K562 (cell line): Measurements from ENCODE around the gene VPS26A. TPM values are rescaled to one million over a fixed set of nuclear protein-coding genes. Genes with fewer than 3 reads are reported as not detected.

Source experiments
- CBX5 ChIP-seq: IDR thresholded peaks from 2 replicates; pipeline ENCODE4 v1.6.1; 2014; ENCODE audit warnings: low read depth, borderline replicate concordance
- CCNT2 ChIP-seq: IDR thresholded peaks from 2 replicates; pipeline ENCODE4 v1.6.1; 2011; ENCODE audit warnings: borderline replicate concordance, low read depth, mild to moderate bottlenecking, moderate library complexity, mixed read lengths, low read length; ENCODE audit not compliant: insufficient read length; ENCODE audit errors: extremely low read depth
- DACH1 ChIP-seq: fragments of 450-650 bp; IDR thresholded peaks from 2 replicates; pipeline ENCODE4 v1.6.1; 2018; ENCODE audit not compliant: partially characterized antibody
- DDX20 ChIP-seq: fragments of 450-650 bp; IDR thresholded peaks from 2 replicates; pipeline ENCODE4 v1.6.1; 2016; ENCODE audit warnings: missing genetic modification characterization, low read depth, mild to moderate bottlenecking, missing compliant biosample characterization, moderate library complexity
- ETV1 ChIP-seq: fragments of 450-650 bp; conservative IDR thresholded peaks from 2 replicates; pipeline ENCODE4 v1.6.1; 2016; ENCODE audit warnings: missing genetic modification characterization, control low read depth, low read depth, missing compliant biosample characterization
- HIVEP1 ChIP-seq: fragments of 250-450 bp; sonication (Bioruptor Pico); IDR thresholded peaks from 2 replicates; pipeline ENCODE4 v1.4.0; 2020; ENCODE audit warnings: mild to moderate bottlenecking
- MCM2 ChIP-seq: fragments of 450-650 bp; IDR thresholded peaks from 2 replicates; pipeline ENCODE4 v1.6.1; 2017; ENCODE audit warnings: low read depth, mild to moderate bottlenecking
- MNT ChIP-seq, 2 experiments: fragments of 450-650 bp; conservative IDR thresholded peaks; 2 replicates each; pipeline ENCODE4 v1.6.1; 2017; ENCODE audit warnings: mild to moderate bottlenecking in 2 of 2, moderate library complexity in 2 of 2
- NRF1 ChIP-seq, 2 experiments: fragments of 450-650 bp; IDR thresholded peaks in 1 of 2; conservative IDR thresholded peaks in 1 of 2; 2 replicates each; pipeline ENCODE4 v1.6.1; 2014; ENCODE audit warnings: mild to moderate bottlenecking in 2 of 2
- PURB ChIP-seq: sonication (generic); formaldehyde crosslinking; IDR thresholded peaks from 2 replicates; pipeline ENCODE4 v1.9.0; 2021; ENCODE audit warnings: low read depth, mild to moderate bottlenecking, missing genetic modification reagents
- RFX7 ChIP-seq: fragments of 250-450 bp; sonication (Bioruptor Pico); IDR thresholded peaks from 2 replicates; pipeline ENCODE4 v1.5.1; 2021; ENCODE audit warnings: mild to moderate bottlenecking
- ZBTB7A ChIP-seq: IDR thresholded peaks from 2 replicates; pipeline ENCODE4 v1.6.1; 2011; ENCODE audit warnings: low read depth, mild to moderate bottlenecking, low read length, moderate library complexity, borderline replicate concordance; ENCODE audit not compliant: control insufficient read depth
- ZNF644 ChIP-seq: fragments of 200-800 bp; sonication (Bioruptor generic); IDR thresholded peaks from 2 replicates; pipeline ENCODE4 v1.6.1; 2016; ENCODE audit warnings: low read depth, missing genetic modification characterization, missing compliant biosample characterization
- polyA plus RNA-seq, 8 experiments: library from polyadenylated mRNA; depleted of rRNA in 4 of 8; stranded (reverse) in 5 of 8; unstranded in 3 of 8; fragments of >200 nt; fragmentation: Nextera tagmentation in 2 of 8; fragmentation: Illumina TruSeq in 1 of 8; extraction: Ambion mirVana in 2 of 8; extraction: Trizol in 1 of 8; gene quantifications; 2 replicates each; pipeline versions ENCODE4 v1.2.1 to v1.2.3, GENCODE V29; 2011 to 2014; ENCODE audit warnings: inconsistent platforms in 1 of 8, missing spikeins in 1 of 8
- total RNA-seq, 7 experiments: library from RNA; depleted of rRNA in 6 of 7; stranded (reverse); fragments of >200 nt in 6 of 7; fragmentation: Illumina TruSeq in 2 of 7; extraction: Trizol in 2 of 7; gene quantifications; 2 replicates each; pipeline versions ENCODE4 v1.2.1 to v1.2.3, GENCODE V29; 2011 to 2021; ENCODE audit warnings: low replicate concordance in 1 of 7
- TF ChIP-seq, protein P1 (sequence below): sonication (generic); formaldehyde crosslinking; IDR thresholded peaks from 2 replicates; pipeline ENCODE4 v1.8.0; 2022; ENCODE audit warnings: mild to moderate bottlenecking, missing genetic modification reagents
- TF ChIP-seq, protein P2 (sequence below): sonication (generic); formaldehyde crosslinking; IDR thresholded peaks from 2 replicates; pipeline ENCODE4 v1.8.1; 2023; ENCODE audit warnings: missing genetic modification reagents, mild to moderate bottlenecking, borderline replicate concordance
- TF ChIP-seq, protein P3 (sequence below): fragments of 450-650 bp; IDR thresholded peaks from 2 replicates; pipeline ENCODE4 v1.6.1; 2017; ENCODE audit warnings: antibody characterized with exemption, mild to moderate bottlenecking

VPS26A gene
- total and polyA plus RNA-seq, 9 of the 15 experiments (the other 6 are each of a cell fraction or from before 2014, with no cell fraction given), result 47.1 to 137 (median 69.3) TPM

DNA sequence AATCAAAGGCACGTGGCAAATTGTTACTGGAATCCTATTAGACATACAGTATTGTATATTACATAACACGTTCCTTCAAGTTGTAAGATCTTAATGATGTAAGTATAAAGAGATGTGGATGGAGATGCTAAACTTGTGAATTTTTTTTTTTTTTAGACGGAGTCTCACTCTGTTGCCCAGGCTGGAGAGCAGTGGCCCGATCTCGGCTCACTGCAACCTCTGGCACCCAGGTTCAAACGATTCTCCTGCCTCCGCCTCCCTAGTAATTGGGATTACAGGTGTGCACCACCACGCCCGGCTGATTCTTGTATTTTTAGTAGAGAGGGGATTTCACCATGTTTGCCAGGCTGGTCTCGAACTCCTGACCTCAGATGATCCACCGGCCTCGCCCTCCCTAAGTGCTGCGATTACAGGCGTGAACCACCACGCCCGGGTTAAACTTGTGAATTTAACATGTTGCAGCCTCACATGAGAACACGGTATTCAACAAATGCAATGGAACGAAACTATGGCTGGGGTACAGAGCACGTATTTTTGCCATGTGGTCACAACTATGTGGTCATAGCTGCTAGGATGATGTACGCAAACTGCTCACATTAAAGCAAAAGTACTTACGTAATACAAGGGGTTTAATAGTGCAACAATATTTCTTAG is 55.2 kb downstream of the VPS26A start (continued):
- TF ChIP-seq ZBTB7A (no peak), DACH1 (no peak), RFX7 (no peak), CCNT2 (no peak), CBX5 (no peak), ZNF644 (tag) (no peak), NRF1 (conservative IDR thresholded peaks at IDR 0.05 in 1 of 2, IDR thresholded peaks at IDR 0.05 in 1 of 2) (no peak), HIVEP1 (CRISPR knock-in tag) (no peak), DDX20 (tag) (no peak), PURB (CRISPR knock-in tag) (no peak), MNT (conservative IDR thresholded peaks at IDR 0.05) (no peak), ETV1 (tag) (no peak), MCM2 (no peak)
- TF ChIP-seq, protein P1, sequence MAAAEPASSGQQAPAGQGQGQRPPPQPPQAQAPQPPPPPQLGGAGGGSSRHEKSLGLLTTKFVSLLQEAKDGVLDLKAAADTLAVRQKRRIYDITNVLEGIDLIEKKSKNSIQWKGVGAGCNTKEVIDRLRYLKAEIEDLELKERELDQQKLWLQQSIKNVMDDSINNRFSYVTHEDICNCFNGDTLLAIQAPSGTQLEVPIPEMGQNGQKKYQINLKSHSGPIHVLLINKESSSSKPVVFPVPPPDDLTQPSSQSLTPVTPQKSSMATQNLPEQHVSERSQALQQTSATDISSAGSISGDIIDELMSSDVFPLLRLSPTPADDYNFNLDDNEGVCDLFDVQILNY (CRISPR knock-in tag), result peak; percentile 60; the same call in 1 of the 2 replicates
- TF ChIP-seq, protein P2, sequence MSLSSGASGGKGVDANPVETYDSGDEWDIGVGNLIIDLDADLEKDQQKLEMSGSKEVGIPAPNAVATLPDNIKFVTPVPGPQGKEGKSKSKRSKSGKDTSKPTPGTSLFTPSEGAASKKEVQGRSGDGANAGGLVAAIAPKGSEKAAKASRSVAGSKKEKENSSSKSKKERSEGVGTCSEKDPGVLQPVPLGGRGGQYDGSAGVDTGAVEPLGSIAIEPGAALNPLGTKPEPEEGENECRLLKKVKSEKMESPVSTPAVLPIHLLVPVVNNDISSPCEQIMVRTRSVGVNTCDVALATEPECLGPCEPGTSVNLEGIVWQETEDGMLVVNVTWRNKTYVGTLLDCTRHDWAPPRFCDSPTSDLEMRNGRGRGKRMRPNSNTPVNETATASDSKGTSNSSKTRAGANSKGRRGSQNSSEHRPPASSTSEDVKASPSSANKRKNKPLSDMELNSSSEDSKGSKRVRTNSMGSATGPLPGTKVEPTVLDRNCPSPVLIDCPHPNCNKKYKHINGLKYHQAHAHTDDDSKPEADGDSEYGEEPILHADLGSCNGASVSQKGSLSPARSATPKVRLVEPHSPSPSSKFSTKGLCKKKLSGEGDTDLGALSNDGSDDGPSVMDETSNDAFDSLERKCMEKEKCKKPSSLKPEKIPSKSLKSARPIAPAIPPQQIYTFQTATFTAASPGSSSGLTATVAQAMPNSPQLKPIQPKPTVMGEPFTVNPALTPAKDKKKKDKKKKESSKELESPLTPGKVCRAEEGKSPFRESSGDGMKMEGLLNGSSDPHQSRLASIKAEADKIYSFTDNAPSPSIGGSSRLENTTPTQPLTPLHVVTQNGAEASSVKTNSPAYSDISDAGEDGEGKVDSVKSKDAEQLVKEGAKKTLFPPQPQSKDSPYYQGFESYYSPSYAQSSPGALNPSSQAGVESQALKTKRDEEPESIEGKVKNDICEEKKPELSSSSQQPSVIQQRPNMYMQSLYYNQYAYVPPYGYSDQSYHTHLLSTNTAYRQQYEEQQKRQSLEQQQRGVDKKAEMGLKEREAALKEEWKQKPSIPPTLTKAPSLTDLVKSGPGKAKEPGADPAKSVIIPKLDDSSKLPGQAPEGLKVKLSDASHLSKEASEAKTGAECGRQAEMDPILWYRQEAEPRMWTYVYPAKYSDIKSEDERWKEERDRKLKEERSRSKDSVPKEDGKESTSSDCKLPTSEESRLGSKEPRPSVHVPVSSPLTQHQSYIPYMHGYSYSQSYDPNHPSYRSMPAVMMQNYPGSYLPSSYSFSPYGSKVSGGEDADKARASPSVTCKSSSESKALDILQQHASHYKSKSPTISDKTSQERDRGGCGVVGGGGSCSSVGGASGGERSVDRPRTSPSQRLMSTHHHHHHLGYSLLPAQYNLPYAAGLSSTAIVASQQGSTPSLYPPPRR (CRISPR knock-in tag), result peak; percentile 24; the same call in 1 of the 2 replicates
- TF ChIP-seq, protein P3, sequence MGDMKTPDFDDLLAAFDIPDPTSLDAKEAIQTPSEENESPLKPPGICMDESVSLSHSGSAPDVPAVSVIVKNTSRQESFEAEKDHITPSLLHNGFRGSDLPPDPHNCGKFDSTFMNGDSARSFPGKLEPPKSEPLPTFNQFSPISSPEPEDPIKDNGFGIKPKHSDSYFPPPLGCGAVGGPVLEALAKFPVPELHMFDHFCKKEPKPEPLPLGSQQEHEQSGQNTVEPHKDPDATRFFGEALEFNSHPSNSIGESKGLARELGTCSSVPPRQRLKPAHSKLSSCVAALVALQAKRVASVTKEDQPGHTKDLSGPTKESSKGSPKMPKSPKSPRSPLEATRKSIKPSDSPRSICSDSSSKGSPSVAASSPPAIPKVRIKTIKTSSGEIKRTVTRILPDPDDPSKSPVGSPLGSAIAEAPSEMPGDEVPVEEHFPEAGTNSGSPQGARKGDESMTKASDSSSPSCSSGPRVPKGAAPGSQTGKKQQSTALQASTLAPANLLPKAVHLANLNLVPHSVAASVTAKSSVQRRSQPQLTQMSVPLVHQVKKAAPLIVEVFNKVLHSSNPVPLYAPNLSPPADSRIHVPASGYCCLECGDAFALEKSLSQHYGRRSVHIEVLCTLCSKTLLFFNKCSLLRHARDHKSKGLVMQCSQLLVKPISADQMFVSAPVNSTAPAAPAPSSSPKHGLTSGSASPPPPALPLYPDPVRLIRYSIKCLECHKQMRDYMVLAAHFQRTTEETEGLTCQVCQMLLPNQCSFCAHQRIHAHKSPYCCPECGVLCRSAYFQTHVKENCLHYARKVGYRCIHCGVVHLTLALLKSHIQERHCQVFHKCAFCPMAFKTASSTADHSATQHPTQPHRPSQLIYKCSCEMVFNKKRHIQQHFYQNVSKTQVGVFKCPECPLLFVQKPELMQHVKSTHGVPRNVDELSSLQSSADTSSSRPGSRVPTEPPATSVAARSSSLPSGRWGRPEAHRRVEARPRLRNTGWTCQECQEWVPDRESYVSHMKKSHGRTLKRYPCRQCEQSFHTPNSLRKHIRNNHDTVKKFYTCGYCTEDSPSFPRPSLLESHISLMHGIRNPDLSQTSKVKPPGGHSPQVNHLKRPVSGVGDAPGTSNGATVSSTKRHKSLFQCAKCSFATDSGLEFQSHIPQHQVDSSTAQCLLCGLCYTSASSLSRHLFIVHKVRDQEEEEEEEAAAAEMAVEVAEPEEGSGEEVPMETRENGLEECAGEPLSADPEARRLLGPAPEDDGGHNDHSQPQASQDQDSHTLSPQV, result no peak
